ENCODE data around the gene SFT2D1. TPM values are rescaled to one million over a fixed set of nuclear protein-coding genes. Genes with fewer than 3 reads are reported as not detected.

SFT2D1 gene
- total RNA-seq, 1 donor from 2014 or later: 19.3 TPM

DNA sequence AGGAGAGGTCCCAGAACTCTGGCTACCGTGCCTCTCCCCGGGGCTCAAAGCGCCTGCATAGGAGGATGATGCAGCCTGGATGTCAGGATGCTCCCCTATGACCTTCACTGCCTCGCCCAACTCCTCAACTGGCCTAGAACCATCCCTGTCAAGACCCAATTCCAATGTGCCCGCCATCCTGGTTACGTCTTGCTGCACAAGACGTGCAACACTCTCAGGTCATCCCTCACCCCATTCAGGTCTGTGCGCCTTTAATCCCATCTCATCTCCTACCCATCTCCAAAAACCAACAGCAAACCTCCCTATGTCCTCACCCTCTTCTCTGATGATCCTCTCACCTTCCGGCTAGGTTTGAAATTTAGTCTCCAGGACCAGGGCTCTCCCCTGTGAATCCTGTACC, 3.5 kb downstream of the SFT2D1 start:
- peaks cover 71% of the 10 kb centered on the region for H3K4me1 ChIP-seq
- H3K27ac ChIP-seq (replicated peaks): no peak overlapping the region

DNA sequence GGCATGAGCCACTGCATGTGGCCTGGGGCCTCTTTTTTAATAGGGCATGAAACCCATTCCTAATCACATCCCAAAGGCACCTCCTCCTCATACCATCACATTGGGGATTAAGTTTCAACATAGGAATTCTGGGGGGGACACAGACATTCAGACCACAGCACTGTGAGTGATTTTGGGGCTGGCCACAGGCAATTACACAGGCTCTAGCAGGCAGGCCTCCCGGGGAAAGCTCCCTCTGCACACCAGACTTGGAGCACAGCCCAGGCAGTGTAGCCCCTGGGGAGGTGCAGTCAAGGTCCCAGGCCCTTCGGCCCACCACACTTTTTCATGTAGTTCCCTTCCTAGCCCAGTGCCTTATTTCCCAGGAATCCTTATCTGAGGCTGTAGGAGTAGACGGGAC, 5.5 kb downstream of the SFT2D1 start:
- DNase-seq: no peak
- intact Hi-C loops (cut with micrococcal nuclease): no loop called here
- H3K27me3 ChIP-seq (ENCODE audit: low read depth): no peaks in the 10 kb centered on the region
- no peaks in the 10 kb centered on the region for H3K9me3 ChIP-seq (replicated peaks)
- no peak for TF ChIP-seq CTCF (IDR thresholded peaks at IDR 0.05; ENCODE audit: borderline replicate concordance)
- no peak overlapping the region for H3K4me3 ChIP-seq
- H3K27ac ChIP-seq (replicated peaks): peak overlapping the region; percentile 23
- H3K4me1 ChIP-seq: peaks cover 60% of the 10 kb centered on the region
- peaks cover 13% of the 10 kb centered on the region for H3K36me3 ChIP-seq

More for the DNA sequence above, 3.5 kb downstream of the SFT2D1 start:
- intact Hi-C loops (cut with micrococcal nuclease): no loop called here
- TF ChIP-seq CTCF (IDR thresholded peaks at IDR 0.05; ENCODE audit: borderline replicate concordance): no peak
- Histone ChIP-seq H3K9me3 (replicated peaks) (no peaks in the 10 kb centered on the region), H3K4me3 (no peak overlapping the region), H3K27me3 (ENCODE audit: low read depth) (no peaks in the 10 kb centered on the region), H3K36me3 (peaks cover 13% of the 10 kb centered on the region)
- no peak for DNase-seq

DNA sequence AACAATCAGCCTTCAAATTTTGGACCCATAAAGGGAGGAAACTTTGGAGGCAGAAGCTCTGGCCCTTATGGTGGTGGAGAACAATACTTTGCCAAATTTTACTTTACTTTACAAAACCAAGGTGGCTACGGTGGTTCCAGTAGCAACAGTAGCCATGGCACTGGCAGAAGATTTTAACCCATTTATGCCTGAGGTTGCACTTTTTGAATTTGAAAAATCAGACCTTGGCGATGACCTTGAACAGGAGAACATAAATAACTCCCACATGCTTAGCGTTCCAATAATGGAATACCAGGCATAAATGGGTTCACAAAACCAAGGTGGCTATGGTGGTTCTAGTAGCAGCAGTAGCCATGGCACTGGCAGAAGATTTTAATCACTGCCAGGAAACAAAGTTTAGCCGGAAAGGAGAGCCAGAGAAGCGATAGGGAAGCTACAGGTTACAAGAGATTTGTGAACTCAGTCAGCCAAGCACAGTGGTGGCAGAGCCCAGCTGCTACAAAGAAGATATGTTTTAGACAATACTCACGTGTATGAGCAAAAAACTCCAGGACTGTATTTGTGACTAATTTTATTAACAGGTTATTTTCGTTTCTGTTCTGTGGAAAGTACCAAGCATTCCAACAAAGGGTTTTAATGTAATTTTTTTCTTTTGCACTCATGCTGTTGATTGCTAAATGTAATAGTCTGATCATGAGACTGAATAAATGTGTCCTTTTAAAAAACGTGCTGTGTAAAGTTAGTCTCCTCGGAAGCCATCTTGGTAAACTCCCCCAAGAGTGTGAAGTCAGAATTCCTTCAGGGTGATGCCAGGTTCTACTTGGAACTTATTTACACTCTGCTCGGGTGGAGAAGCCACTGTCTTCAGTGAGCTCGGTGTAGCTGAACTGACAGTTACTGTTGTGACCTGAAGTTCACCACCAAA, 6.7 kb downstream of the SFT2D1 start:
- TF ChIP-seq CTCF (IDR thresholded peaks at IDR 0.05; ENCODE audit: borderline replicate concordance): no peak
- Histone ChIP-seq H3K27me3 (ENCODE audit: low read depth) (no peaks in the 10 kb centered on the region), H3K27ac (replicated peaks) (no peak overlapping the region), H3K4me3 (no peak overlapping the region), H3K4me1 (peaks cover 58% of the 10 kb centered on the region), H3K9me3 (replicated peaks) (no peaks in the 10 kb centered on the region), H3K36me3 (peaks cover 13% of the 10 kb centered on the region)
- no peak for DNase-seq
- intact Hi-C loops (cut with micrococcal nuclease): no loop called here

DNA sequence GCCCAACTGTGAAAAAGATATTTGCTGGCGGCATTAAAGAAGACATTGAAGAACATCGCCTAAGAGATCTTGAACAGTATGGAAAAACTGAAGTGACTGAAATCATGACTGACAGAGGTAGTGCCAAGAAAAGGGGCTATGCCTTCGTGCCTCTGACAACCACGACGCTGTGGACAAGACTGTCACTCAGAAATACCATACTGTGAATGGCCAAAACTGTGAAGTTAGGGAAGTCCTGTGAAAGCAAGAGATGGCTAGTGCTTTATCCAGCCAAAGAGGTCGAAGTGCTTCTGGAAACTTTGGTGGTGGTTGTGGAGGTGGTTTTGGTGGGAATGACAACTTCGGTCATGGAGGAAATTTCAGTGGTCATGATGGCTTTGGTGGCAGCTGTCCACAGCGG, 7.5 kb downstream of the SFT2D1 start:
- H3K27me3 ChIP-seq (ENCODE audit: low read depth): no peaks in the 10 kb centered on the region
- no peak overlapping the region for H3K4me3 ChIP-seq
- peaks cover 13% of the 10 kb centered on the region for H3K36me3 ChIP-seq
- intact Hi-C loops (cut with micrococcal nuclease): no loop called here
- no peak overlapping the region for H3K27ac ChIP-seq (replicated peaks)
- no peaks in the 10 kb centered on the region for H3K9me3 ChIP-seq (replicated peaks)
- peaks cover 58% of the 10 kb centered on the region for H3K4me1 ChIP-seq
- DNase-seq: no peak
- no peak for TF ChIP-seq CTCF (IDR thresholded peaks at IDR 0.05; ENCODE audit: borderline replicate concordance)

DNA sequence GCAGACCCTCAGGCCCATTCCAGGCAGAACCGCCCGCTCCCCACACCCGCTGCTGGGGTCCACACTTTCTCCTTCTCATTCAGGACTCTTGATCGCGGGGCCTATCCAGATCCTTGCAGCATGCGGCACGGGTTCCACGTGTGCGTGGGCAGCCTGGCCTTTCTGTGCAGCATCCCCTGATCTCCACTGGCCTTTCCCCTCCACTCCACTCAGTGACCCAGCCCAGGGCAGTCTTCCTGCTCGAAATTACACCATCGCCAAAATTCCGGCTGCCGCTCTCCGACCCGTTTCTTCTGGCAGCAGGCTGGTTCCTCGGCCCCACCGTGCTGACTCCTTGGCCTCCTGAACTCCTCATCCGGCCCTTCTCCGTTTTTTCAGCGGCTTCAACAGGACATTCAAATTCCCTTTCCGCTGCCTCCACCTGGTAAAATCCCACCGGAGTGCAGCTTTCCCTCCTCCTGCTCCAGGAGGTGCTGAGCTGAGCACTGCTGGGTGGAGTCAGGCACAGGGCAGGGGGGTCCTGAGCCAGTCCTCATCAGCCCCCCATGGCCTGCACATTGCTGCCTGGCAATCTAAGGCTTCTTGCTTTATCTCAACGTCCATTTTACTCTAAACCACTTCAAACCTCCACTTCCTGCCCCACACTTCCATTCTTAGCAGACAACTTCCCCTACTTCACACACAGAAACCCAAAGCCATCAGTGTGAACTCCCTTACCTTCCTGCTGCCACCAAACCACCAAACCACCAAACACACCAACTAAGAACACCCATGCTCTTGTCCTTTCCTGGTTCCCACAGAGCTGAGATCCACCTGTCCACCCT, 9.0 kb downstream of the SFT2D1 start:
- H3K27ac ChIP-seq (replicated peaks): no peak overlapping the region
- H3K4me1 ChIP-seq: peaks cover 44% of the 10 kb centered on the region
- H3K27me3 ChIP-seq (ENCODE audit: low read depth): no peaks in the 10 kb centered on the region
- no peaks in the 10 kb centered on the region for H3K9me3 ChIP-seq (replicated peaks)
- no peak for TF ChIP-seq CTCF (IDR thresholded peaks at IDR 0.05; ENCODE audit: borderline replicate concordance)
- H3K4me3 ChIP-seq: no peak overlapping the region
- DNase-seq: no peak
- intact Hi-C loops (cut with micrococcal nuclease): no loop called here
- H3K36me3 ChIP-seq: peaks cover 21% of the 10 kb centered on the region

Data from left ventricle myocardium inferior (tissue), 1 donor.